Calu3 (cell line): ENCODE results near the gene FICD. TPM values are rescaled to one million over a fixed set of nuclear protein-coding genes. Genes with fewer than 3 reads are reported as not detected.

Experiments
- BruUV-seq: library from RNA; stranded (reverse); fragments of 400-500 nt; replicated peaks from 2 replicates; lab custom pipeline; 2021; lab: Mats Ljungman, UMichigan
- CTCF ChIA-PET: fragments of 300-600 bp; sonication (Branson Sonifier 250); formaldehyde crosslinking; loops from one replicate; lab custom pipeline; 2022; ENCODE audit warnings: antibody characterized with exemption; lab: Charles Lee
- DNase-seq: peaks from one replicate; pipeline ENCODE4 v3.0.0; 2022
- H3K27ac Mint-ChIP-seq: one replicate; pipeline ENCODE4 v1.8.0; 2022; ENCODE audit warnings: mixed read lengths; ENCODE audit not compliant: unreplicated experiment
- H3K27me3 Mint-ChIP-seq: one replicate; pipeline ENCODE4 v1.8.0; 2022; ENCODE audit warnings: mixed read lengths; ENCODE audit not compliant: unreplicated experiment
- H3K36me3 Mint-ChIP-seq: one replicate; pipeline ENCODE4 v1.8.0; 2022; ENCODE audit warnings: mild to moderate bottlenecking, moderate library complexity, mixed read lengths; ENCODE audit not compliant: insufficient read depth, unreplicated experiment
- H3K4me1 Mint-ChIP-seq: one replicate; pipeline ENCODE4 v1.8.0; 2022; ENCODE audit warnings: mild to moderate bottlenecking, low read depth, mixed read lengths; ENCODE audit not compliant: unreplicated experiment
- H3K4me3 Mint-ChIP-seq: one replicate; pipeline ENCODE4 v1.8.0; 2022; ENCODE audit warnings: mild to moderate bottlenecking, low read depth, moderate library complexity, mixed read lengths; ENCODE audit not compliant: unreplicated experiment
- H3K9me3 Mint-ChIP-seq: one replicate; pipeline ENCODE4 v1.8.0; 2022; ENCODE audit warnings: low read depth, mixed read lengths; ENCODE audit not compliant: unreplicated experiment
- CTCF ChIP-seq: fragments of 200-600 bp; IDR thresholded peaks from one replicate; pipeline ENCODE4 v1.8.0; 2022; ENCODE audit warnings: antibody characterized with exemption; ENCODE audit not compliant: unreplicated experiment
- intact Hi-C: fragments of 100-400 bp; cut with micrococcal nuclease; formaldehyde crosslinking; loops from one replicate; pipeline ENCODE4 v1.10.0; 2022; ENCODE audit not compliant: unreplicated experiment
- total RNA-seq: library from RNA; stranded (reverse); gene quantifications from 2 replicates; pipeline ENCODE4 v1.2.3, GENCODE V29; 2022

Gene FICD
- total RNA-seq, 1 experiment from 2014 or later = 14.3 TPM

GRCh38 chr12:108567406-108568337 lies 52.6 kb downstream of the FICD start:
- no peak for TF ChIP-seq CTCF
- H3K27ac Mint-ChIP-seq = no peak overlapping the region
- H3K4me3 Mint-ChIP-seq = no peak overlapping the region
- DNase-seq = no peak
- peaks cover 62% of the 10 kb centered on the region for H3K36me3 Mint-ChIP-seq
- intact Hi-C loops = loop anchor here (10.0 kb wide), 1 partner anchor 267 kb away; no protein-coding TSS in a partner anchor
- peaks cover 12% of the 10 kb centered on the region for H3K4me1 Mint-ChIP-seq
- no peaks in the 10 kb centered on the region for H3K27me3 Mint-ChIP-seq
- H3K9me3 Mint-ChIP-seq = no peaks in the 10 kb centered on the region
- no TSS peak for BruUV-seq
- CTCF ChIA-PET = no interaction called here

- BruUV-seq = no TSS peak
- H3K36me3 Mint-ChIP-seq = peaks cover 54% of the 10 kb centered on the region
- no peaks in the 10 kb centered on the region for H3K27me3 Mint-ChIP-seq
- intact Hi-C loops = loop anchor here (10.0 kb wide), 1 partner anchor 266 kb away; no protein-coding TSS in a partner anchor
- H3K9me3 Mint-ChIP-seq = no peaks in the 10 kb centered on the region
- H3K4me3 Mint-ChIP-seq = no peak overlapping the region
- no peak overlapping the region for H3K27ac Mint-ChIP-seq
- H3K4me1 Mint-ChIP-seq = peaks cover 12% of the 10 kb centered on the region
- CTCF ChIA-PET = interaction anchor here (0.6 kb wide), 1 partner anchor 11 kb away, joined by 9 read pairs; no protein-coding TSS in a partner anchor
- TF ChIP-seq CTCF = no peak
- no peak for DNase-seq
These were observed 53.5 kb downstream of the FICD start for GRCh38 chr12:108568338-108569154.

Other genes with a start within 250 kb of the FICD start
- gene CMKLR1, start 176.0 kb upstream of the FICD start, total RNA-seq = not detected in 2 replicates
- gene SART3, start 45.9 kb downstream of the FICD start, total RNA-seq = 91.7 and 98.7 TPM in 2 replicates
- 71.6 and 85.8 TPM in 2 replicates for gene ISCU, start 47.3 kb downstream of the FICD start, total RNA-seq
- gene TMEM119, start 82.8 kb downstream of the FICD start, total RNA-seq = not detected in 2 replicates
- 0.54 and 0.76 TPM in 2 replicates for gene SELPLG, start 118.6 kb downstream of the FICD start, total RNA-seq
- gene CORO1C, start 216.2 kb downstream of the FICD start, total RNA-seq = 252 and 270 TPM in 2 replicates